OCI-LY3 (cell line): ENCODE results near the gene KRT27.

Experiments used
- H2AFZ ChIP-seq: fragments of 200-600, 300-600 bp; shearing (Covaris generic); 2 replicates; pipeline ENCODE4 v1.6.0; 2014; ENCODE audit warnings: antibody characterized with exemption, low read depth, low read length
- H3K27ac ChIP-seq: fragments of 200-600, 300-600 bp; sonication (generic); 2 replicates; pipeline ENCODE4 v1.5.1; 2014; ENCODE audit warnings: mild to moderate bottlenecking, low read length, moderate library complexity, mixed read lengths
- H3K27me3 ChIP-seq: fragments of 200-600, 300-600 bp; sonication (generic); 2 replicates; pipeline ENCODE4 v1.6.1; 2014; ENCODE audit warnings: low read depth, low read length, mixed read lengths
- H3K36me3 ChIP-seq: fragments of 200-600, 300-600 bp; sonication (generic); replicated peaks from 2 replicates; pipeline ENCODE3; 2014; ENCODE audit warnings: low read depth, low read length, mixed read lengths
- H3K4me1 ChIP-seq: fragments of 300-600, 200-600 bp; sonication (generic); 2 replicates; pipeline ENCODE4 v1.6.1; 2014; ENCODE audit warnings: low read length, mixed read lengths
- H3K4me2 ChIP-seq: fragments of 200-600, 300-600 bp; sonication (generic); 2 replicates; pipeline ENCODE4 v1.6.1; 2014; ENCODE audit warnings: low read length, mixed read lengths
- H3K4me3 ChIP-seq: fragments of 300-600, 200-600 bp; sonication (generic); 2 replicates; pipeline ENCODE4 v1.5.1; 2014; ENCODE audit warnings: antibody characterized with exemption, mild to moderate bottlenecking, low read length, moderate library complexity
- H3K79me2 ChIP-seq: fragments of 300-600, 200-600 bp; shearing (Covaris generic); 2 replicates; pipeline ENCODE4 v1.6.1; 2014; ENCODE audit warnings: mild to moderate bottlenecking, low read length, mixed read lengths
- H3K9ac ChIP-seq: fragments of 300-600, 200-600 bp; shearing (Covaris generic); 2 replicates; pipeline ENCODE4 v1.6.0; 2014; ENCODE audit warnings: mild to moderate bottlenecking, low read length, moderate library complexity
- H3K9me3 ChIP-seq: fragments of 200-600, 300-600 bp; shearing (Covaris generic); 2 replicates; pipeline ENCODE4 v1.6.1; 2014; ENCODE audit warnings: low read length, mixed read lengths; ENCODE audit not compliant: insufficient read depth
- H4K20me1 ChIP-seq: fragments of 200-600, 300-600 bp; sonication (generic); 2 replicates; pipeline ENCODE4 v1.6.1; 2016; ENCODE audit warnings: low read length, mixed read lengths; ENCODE audit not compliant: insufficient read depth
- EZH2phosphoT487 ChIP-seq: fragments of 200-600 bp; shearing (Covaris generic); IDR thresholded peaks from 2 replicates; pipeline ENCODE4 v1.6.1; 2018; ENCODE audit warnings: antibody characterized with exemption, mixed run types, low read depth
- TF ChIP-seq, protein P1 (sequence below): fragments of 200-600, 300-600 bp; sonication (generic); IDR thresholded peaks from 2 replicates; pipeline ENCODE4 v1.5.1; 2014; ENCODE audit warnings: antibody characterized with exemption, low read length, low read depth

KRT27 gene

GRCh38 chr17:40765657-40766056, 16.7 kb downstream of the KRT27 start:
- Histone ChIP-seq H3K4me1 (no peaks in the 10 kb centered on the region), H4K20me1 (no peaks in the 10 kb centered on the region), H2AFZ (no peak overlapping the region), H3K4me2 (no peak overlapping the region), H3K9ac (no peak overlapping the region), H3K27ac (no peak overlapping the region), H3K9me3 (peaks cover 23% of the 10 kb centered on the region), H3K36me3 (no peaks in the 10 kb centered on the region), H3K4me3 (no peak overlapping the region), H3K27me3 (no peaks in the 10 kb centered on the region), H3K79me2 (no peaks in the 10 kb centered on the region)
- TF ChIP-seq, protein P1, sequence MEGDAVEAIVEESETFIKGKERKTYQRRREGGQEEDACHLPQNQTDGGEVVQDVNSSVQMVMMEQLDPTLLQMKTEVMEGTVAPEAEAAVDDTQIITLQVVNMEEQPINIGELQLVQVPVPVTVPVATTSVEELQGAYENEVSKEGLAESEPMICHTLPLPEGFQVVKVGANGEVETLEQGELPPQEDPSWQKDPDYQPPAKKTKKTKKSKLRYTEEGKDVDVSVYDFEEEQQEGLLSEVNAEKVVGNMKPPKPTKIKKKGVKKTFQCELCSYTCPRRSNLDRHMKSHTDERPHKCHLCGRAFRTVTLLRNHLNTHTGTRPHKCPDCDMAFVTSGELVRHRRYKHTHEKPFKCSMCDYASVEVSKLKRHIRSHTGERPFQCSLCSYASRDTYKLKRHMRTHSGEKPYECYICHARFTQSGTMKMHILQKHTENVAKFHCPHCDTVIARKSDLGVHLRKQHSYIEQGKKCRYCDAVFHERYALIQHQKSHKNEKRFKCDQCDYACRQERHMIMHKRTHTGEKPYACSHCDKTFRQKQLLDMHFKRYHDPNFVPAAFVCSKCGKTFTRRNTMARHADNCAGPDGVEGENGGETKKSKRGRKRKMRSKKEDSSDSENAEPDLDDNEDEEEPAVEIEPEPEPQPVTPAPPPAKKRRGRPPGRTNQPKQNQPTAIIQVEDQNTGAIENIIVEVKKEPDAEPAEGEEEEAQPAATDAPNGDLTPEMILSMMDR = no peak
- TF ChIP-seq EZH2phosphoT487 = no peak

- Histone ChIP-seq H3K4me3 (no peak overlapping the region), H3K9ac (no peak overlapping the region), H3K36me3 (no peaks in the 10 kb centered on the region), H3K79me2 (no peaks in the 10 kb centered on the region), H3K9me3 (peaks cover 38% of the 10 kb centered on the region), H3K27ac (no peak overlapping the region), H2AFZ (no peak overlapping the region), H4K20me1 (no peaks in the 10 kb centered on the region), H3K4me1 (no peaks in the 10 kb centered on the region), H3K27me3 (no peaks in the 10 kb centered on the region), H3K4me2 (no peak overlapping the region)
- TF ChIP-seq, protein P1 = no peak
- no peak for TF ChIP-seq EZH2phosphoT487
These were observed 18.6 kb downstream of the KRT27 start for GRCh38 chr17:40763752-40764151.

- H3K27me3 ChIP-seq = no peaks in the 10 kb centered on the region
- no peak for TF ChIP-seq EZH2phosphoT487
- TF ChIP-seq, protein P1 = no peak
- no peak overlapping the region for H3K4me2 ChIP-seq
These were observed 22.0 kb downstream of the KRT27 start for GRCh38 chr17:40760105-40761016.

DNA sequence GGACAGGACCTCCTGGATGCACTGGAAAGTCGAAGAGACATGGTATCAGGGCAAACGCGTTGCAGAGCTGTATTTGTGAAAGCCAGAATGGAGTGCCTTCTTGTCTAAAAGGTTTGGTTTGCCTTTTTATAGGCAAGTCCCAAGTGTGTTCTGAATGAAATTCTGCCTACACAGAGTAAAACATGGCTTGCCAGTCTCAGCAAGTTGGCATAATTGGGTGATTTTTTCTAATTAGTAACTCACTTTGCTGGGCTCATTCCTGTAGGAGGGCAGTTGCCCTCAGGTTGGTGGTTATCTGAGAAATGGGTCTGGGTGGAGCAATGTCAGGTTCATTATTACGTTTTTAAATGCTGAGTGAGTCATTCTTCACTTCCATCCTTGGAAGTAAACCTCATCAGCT, 27.1 kb downstream of the KRT27 start, which contains the start of gene KRT25:
KRT25 (minus strand) TSS at position 101 of the 400 bp plus-strand sequence; CDS start at position 41, 60 bp downstream.
- Histone ChIP-seq H3K27me3 (no peaks in the 10 kb centered on the region), H3K9ac (no peak within 1 kb of the TSS), H2AFZ (no peak within 1 kb of the TSS), H3K79me2 (no peaks in the 10 kb centered on the region), H4K20me1 (no peaks in the 10 kb centered on the region), H3K9me3 (peaks cover 11% of the 10 kb centered on the region; the same call in 1 of the 2 replicates), H3K27ac (no peak within 1 kb of the TSS), H3K36me3 (no peaks in the 10 kb centered on the region), H3K4me3 (no peak within 1 kb of the TSS), H3K4me1 (no peaks in the 10 kb centered on the region), H3K4me2 (no peak within 1 kb of the TSS)
- TF ChIP-seq, protein P1 = no peak
- no peak for TF ChIP-seq EZH2phosphoT487

More at GRCh38 chr17:40760105-40761016, 22.0 kb downstream of the KRT27 start:
- H3K9ac ChIP-seq = no peak overlapping the region
- peaks cover 38% of the 10 kb centered on the region for H3K9me3 ChIP-seq
- no peaks in the 10 kb centered on the region for H3K4me1 ChIP-seq
- no peaks in the 10 kb centered on the region for H3K36me3 ChIP-seq
- H3K27ac ChIP-seq = no peak overlapping the region
- H3K79me2 ChIP-seq = no peaks in the 10 kb centered on the region
- no peak overlapping the region for H3K4me3 ChIP-seq
- no peaks in the 10 kb centered on the region for H4K20me1 ChIP-seq
- H2AFZ ChIP-seq = no peak overlapping the region
